ENCODE data around the gene C2orf78. TPM values are rescaled to one million over a fixed set of nuclear protein-coding genes. Genes with fewer than 3 reads are reported as not detected.

The C2orf78 gene
- total RNA-seq, 2 donors from 2014 or later = not detected

DNA sequence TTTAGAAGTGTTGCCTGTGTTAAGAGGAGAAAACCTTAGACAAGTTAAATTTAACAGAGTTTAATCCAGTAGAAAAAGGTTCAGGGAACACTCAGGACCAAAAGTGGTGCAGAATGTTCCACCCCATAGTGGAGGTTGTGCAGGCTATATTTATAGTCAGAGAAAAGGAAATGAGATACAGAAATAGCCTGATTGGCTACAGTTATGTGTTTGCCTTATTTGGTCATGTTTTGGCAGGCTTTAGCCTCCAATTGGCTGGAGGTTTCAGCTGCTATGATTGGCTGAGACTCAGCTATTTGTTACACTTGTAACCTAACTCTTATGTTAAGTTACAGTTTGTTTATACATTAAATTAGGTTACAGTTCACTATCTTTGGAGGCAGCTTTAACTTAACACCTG lies 48.9 kb downstream of the C2orf78 start:
- peak overlapping the region; percentile 11 for H3K27ac Mint-ChIP-seq

DNA sequence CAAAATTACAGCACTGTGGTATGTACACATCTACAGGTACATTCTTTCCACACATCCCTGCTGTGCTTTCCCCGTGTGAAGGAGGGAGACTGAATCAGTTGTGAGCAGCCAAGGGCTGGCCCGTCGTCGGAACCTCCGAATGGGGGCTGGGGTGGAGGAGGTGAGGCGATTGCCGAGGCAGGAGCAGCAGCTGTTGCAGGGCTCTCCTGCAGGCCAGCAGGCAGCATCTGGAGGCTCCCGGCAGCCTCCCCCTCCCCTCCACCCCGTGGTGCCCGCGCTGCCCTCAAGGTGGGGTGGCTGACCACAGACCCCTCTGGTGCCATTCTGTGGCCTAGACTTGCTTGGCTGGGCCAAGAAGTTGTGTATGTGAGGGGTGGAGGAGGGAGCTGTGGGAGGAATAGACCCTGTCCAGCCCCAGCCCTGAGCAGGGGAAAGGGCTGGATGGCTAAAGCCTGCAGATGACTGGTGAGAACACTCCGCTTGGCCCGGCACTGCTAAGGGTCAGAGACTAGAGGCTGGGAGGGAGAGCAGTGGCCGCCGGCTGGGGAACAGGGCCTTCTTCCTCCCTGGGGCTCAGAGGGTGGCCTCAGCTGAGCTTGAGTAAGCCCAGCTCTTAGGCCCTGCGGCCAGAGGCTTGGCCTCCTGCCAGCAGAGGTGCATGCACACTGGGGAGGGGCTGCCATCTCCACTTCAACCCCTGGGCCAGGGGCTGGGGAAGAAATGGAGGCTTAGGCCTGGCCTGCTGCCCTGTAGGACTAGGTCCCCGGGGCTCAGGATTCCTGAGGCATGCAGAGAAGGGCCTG lies 52.4 kb downstream of the C2orf78 start:
- DNase-seq = no peak
- no peaks in the 10 kb centered on the region for H3K9me3 ChIP-seq (ENCODE audit: control insufficient read depth, low read length, poor library complexity, severe bottlenecking)
- ATAC-seq = no peak
- H3K27ac Mint-ChIP-seq = no peak overlapping the region
- H3K4me1 Mint-ChIP-seq = peaks cover 42% of the 10 kb centered on the region
- no peaks in the 10 kb centered on the region for H3K27me3 Mint-ChIP-seq
- H3K36me3 Mint-ChIP-seq (ENCODE audit: low read depth) = peaks cover 19% of the 10 kb centered on the region
- H3K4me3 Mint-ChIP-seq = no peak overlapping the region

More for the DNA sequence above, 48.9 kb downstream of the C2orf78 start:
- Mint-ChIP-seq H3K27me3 (no peaks in the 10 kb centered on the region), H3K4me1 (peaks cover 41% of the 10 kb centered on the region), H3K36me3 (ENCODE audit: low read depth) (peaks cover 14% of the 10 kb centered on the region), H3K4me3 (no peak overlapping the region)
- DNase-seq (no peak), ATAC-seq (no peak)
- no peaks in the 10 kb centered on the region for H3K9me3 ChIP-seq (ENCODE audit: control insufficient read depth, low read length, poor library complexity, severe bottlenecking)

DNA sequence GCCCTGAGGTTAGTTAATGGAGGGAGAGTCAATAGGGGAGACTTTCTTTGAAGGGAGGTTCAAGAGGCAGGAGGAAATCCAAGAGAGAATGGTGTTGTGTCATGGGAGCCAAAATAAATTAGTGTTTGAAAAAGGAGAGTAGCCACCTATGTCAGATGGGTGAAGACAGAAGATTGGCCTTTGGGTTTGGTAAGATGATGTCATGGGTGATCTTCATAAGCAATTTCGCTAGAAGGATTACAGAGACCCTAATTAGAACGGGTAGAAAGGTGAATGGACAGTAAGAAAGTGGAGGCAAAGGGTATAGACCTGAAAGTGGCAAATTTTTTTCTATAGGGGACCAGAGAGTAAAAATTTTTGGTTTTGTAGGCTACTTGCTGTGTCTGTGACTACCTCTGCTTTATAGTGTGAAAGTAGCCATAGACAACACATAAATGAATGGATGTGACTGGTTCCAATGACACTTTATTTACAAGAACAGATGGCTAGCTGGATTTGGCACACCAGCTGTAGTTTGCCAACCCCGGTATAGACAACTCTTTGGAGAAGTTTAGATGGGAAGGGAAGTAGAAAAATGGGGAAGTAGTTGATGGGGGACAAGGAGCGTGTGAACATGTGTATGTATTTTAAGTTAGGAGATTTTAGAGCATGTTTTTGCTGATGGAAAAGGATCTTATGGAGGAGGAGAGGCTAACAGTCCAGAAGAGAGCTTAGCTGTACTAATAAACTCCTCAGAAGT lies 54.0 kb downstream of the C2orf78 start:
- peaks cover 36% of the 10 kb centered on the region for H3K4me1 Mint-ChIP-seq
- no peak overlapping the region for H3K4me3 Mint-ChIP-seq
- peaks cover 15% of the 10 kb centered on the region for H3K36me3 Mint-ChIP-seq (ENCODE audit: low read depth)
- no peaks in the 10 kb centered on the region for H3K9me3 ChIP-seq (ENCODE audit: control insufficient read depth, low read length, poor library complexity, severe bottlenecking)
- peak overlapping the region; percentile 32 for H3K27ac Mint-ChIP-seq
- DNase-seq (no peak), ATAC-seq (no peak)
- H3K27me3 Mint-ChIP-seq = no peaks in the 10 kb centered on the region

DNA sequence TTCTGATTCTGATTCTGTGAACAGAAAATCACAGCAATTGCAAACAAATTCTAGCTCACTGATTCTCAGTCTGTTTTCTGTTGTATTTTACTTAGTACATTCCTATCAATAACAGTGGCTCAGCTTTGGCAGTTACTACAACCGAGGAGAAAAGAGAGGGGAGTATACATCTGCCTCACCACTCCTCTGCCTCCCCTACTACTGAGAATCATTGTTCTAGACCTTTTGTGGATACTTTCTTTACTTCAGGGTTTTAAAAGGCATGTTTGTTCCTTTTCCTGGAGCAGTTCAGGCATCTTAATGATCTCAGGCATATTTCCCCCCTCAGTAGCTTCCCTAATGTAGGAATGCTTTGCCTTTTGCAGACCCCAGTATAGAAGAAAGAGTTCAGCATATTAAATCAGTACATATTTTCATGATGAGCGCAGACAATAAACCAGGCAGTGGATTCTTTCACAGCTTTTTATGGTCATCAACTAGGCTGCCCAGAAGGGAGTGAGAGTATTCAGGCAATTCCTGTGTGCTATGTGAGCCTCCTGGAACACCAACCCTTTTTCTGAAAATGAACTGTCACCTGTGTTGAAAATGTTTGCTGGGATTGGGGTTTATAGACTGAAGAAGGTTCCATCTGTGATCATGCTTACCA lies 55.0 kb downstream of the C2orf78 start:
- no peak for ATAC-seq

DNA sequence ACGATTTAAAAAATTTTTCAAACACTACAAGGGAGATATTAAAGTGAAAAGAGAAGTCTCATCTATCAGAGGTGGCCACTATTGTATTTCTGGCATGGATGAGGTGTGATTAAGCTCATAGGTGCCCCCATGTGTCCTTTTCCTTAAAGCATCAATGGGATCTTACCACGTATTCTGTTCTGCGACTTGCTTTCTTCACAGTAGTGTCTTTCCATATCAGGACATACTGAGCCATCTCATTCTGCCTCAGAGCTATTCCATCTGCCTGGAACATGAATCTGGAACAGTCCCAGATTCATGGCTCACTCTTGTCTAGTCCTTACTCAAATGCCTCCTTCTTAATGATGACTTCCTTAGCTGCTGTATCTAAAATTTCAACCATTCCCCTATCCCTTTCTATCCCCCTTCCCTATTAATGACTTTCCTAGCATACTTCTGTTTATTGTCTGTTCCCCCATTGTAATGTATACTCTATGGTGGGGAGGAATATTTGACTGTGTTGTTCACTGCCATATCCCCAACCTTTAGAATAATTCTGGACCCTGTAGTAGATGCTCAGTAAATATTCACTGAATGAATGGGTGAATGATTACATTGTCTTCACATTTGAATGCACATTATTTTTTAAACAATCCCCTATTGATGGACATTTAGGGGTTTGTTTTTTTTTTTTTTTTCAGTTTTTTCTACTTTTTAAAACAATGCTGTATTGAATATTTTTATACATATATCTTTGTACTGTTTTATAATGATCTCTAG lies 55.8 kb downstream of the C2orf78 start:
- DNase-seq (no peak), ATAC-seq (no peak)
- no peaks in the 10 kb centered on the region for H3K27me3 Mint-ChIP-seq
- peaks cover 32% of the 10 kb centered on the region for H3K4me1 Mint-ChIP-seq
- H3K36me3 Mint-ChIP-seq (ENCODE audit: low read depth) = peaks cover 13% of the 10 kb centered on the region
- no peak overlapping the region for H3K27ac Mint-ChIP-seq
- H3K4me3 Mint-ChIP-seq = no peak overlapping the region
- no peaks in the 10 kb centered on the region for H3K9me3 ChIP-seq (ENCODE audit: control insufficient read depth, low read length, poor library complexity, severe bottlenecking)

More for the DNA sequence above, 55.0 kb downstream of the C2orf78 start:
- Mint-ChIP-seq H3K27ac (peak overlapping the region; percentile 32), H3K4me1 (peaks cover 36% of the 10 kb centered on the region), H3K27me3 (no peaks in the 10 kb centered on the region), H3K36me3 (ENCODE audit: low read depth) (peaks cover 15% of the 10 kb centered on the region), H3K4me3 (no peak overlapping the region)
- DNase-seq = no peak
- no peaks in the 10 kb centered on the region for H3K9me3 ChIP-seq (ENCODE audit: control insufficient read depth, low read length, poor library complexity, severe bottlenecking)

DNA sequence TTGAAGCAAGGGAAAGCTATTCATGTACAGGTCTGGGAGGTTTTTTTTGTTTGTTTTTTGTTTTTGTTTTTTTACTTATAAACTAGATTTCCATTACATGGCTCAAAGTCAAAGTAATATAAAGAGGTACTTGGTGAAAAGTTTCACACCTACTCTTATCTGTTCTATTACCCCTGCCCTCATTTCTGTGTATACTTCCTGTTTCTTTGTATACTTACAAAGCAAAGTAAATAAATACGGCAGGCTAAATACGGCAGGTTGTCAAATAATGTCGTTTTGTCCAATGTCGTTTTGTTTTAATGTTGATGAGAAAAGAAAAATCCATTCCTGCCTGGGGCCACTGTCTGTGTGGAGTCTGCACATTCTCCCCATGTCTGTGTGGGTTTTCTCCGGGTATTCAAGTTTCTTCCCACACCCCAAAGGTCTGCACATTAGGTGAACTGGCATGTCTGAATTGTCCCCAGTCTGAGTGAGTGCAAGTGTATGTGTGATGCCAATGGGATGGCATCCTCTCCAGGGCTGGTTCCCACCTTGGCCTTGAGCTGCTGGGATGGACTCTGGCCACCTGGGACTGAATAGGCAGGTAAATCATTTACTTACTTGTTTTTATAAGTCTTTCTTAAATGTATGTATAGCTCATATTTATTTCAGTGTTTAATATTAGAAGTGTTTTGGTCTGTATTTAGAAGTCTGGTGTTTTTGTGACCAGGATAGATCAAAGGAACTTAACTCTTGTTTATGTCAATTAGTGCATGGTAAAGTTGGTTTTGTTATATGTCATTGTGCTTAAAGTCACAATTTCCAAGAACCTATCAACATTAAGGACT lies 58.1 kb downstream of the C2orf78 start:
- Mint-ChIP-seq H3K27me3 (no peaks in the 10 kb centered on the region), H3K36me3 (ENCODE audit: low read depth) (peaks cover 10% of the 10 kb centered on the region), H3K4me3 (no peak overlapping the region), H3K4me1 (peaks cover 29% of the 10 kb centered on the region), H3K27ac (peak overlapping the region; percentile 19)
- no peak for ATAC-seq
- no peaks in the 10 kb centered on the region for H3K9me3 ChIP-seq (ENCODE audit: control insufficient read depth, low read length, poor library complexity, severe bottlenecking)
- no peak for DNase-seq

DNA sequence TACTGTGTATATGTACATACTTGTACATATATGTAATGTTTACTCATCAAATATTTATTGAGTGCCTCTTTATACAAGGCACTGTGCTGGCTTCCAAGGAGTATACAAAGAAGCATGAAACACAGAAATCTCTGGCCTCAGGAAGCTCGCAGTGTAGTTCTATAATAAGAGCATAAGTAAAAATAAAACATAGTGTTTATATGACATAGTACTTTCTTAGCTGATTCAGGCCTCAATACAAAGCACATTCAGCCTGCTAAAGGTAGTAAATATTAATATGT lies 58.7 kb downstream of the C2orf78 start:
- no peaks in the 10 kb centered on the region for H3K9me3 ChIP-seq (ENCODE audit: control insufficient read depth, low read length, poor library complexity, severe bottlenecking)
- H3K27me3 Mint-ChIP-seq = no peaks in the 10 kb centered on the region
- H3K27ac Mint-ChIP-seq = no peak overlapping the region
- DNase-seq (no peak), ATAC-seq (no peak)
- peaks cover 10% of the 10 kb centered on the region for H3K36me3 Mint-ChIP-seq (ENCODE audit: low read depth)
- H3K4me1 Mint-ChIP-seq = peaks cover 28% of the 10 kb centered on the region
- no peak overlapping the region for H3K4me3 Mint-ChIP-seq

DNA sequence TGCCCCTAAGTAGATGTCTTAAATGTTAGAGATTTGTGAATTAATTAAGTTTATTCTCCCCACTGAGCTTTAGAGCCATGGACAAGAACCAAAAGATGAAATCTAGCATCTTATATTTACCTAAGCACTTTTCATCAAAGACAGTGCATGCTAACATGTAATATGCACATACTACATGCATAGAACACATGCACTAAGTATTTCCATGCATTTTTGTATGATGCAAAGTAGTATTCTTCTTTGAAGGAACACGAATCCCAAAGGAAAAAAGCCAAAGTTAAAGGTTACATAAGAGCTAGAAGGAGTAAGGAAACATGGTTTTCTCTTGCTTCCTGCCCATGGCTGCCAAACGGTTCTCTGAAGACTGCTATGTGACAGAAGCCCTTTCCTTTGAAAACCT lies 60.1 kb downstream of the C2orf78 start:
- no peaks in the 10 kb centered on the region for H3K9me3 ChIP-seq (ENCODE audit: control insufficient read depth, low read length, poor library complexity, severe bottlenecking)
- ATAC-seq (no peak), DNase-seq (no peak)
- Mint-ChIP-seq H3K4me1 (peaks cover 14% of the 10 kb centered on the region), H3K4me3 (no peak overlapping the region), H3K27ac (no peak overlapping the region), H3K27me3 (no peaks in the 10 kb centered on the region), H3K36me3 (ENCODE audit: low read depth) (peaks cover 5% of the 10 kb centered on the region)

DNA sequence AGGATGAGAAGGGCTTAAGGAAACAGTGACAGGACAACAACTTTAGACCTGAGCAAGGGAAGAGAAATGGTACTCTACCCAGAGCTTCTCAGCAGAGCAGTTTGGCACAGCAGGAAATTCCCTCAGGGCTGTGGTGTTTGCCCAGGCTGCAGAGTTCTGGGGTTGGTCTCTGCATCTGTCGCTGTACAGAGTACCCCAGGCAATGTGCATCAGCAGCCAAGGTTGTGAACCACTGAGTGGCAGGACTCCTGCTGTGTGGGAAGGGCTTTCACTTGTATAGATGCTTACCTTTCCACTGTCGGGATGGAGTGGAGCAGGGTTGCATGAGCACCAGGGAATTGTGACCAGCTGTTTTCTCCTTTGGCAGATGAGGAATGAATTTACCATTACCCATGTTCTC lies 66.0 kb downstream of the C2orf78 start:
- no peaks in the 10 kb centered on the region for H3K9me3 ChIP-seq (ENCODE audit: control insufficient read depth, low read length, poor library complexity, severe bottlenecking)
- H3K4me3 Mint-ChIP-seq = no peak overlapping the region
- H3K36me3 Mint-ChIP-seq (ENCODE audit: low read depth) = peaks cover 10% of the 10 kb centered on the region
- H3K27ac Mint-ChIP-seq = no peak overlapping the region
- H3K27me3 Mint-ChIP-seq = no peaks in the 10 kb centered on the region
- ATAC-seq = no peak
- H3K4me1 Mint-ChIP-seq = no peaks in the 10 kb centered on the region
- DNase-seq = no peak

DNA sequence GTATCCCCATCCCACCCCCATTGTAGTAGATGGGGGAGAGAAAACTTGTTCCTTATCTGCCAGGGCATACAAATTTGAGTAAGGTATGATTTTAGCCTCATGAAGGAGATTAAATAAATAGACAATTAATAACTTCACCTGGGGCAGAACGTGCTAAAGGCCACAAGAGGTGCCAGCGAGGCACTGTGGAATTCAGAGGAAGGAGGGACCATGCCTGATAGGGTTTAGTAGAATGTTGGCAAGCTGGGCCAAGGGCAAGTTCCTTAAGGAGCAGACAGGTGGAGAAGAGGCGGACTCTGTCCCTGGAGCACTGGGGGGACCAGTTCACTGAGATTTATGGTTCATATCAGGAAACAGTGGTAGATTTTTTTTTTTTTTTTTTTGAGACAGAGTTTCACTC lies 67.3 kb downstream of the C2orf78 start:
- Mint-ChIP-seq H3K36me3 (ENCODE audit: low read depth) (peaks cover 16% of the 10 kb centered on the region), H3K4me3 (no peak overlapping the region), H3K27ac (no peak overlapping the region), H3K4me1 (no peaks in the 10 kb centered on the region), H3K27me3 (no peaks in the 10 kb centered on the region)
- H3K9me3 ChIP-seq (ENCODE audit: control insufficient read depth, low read length, poor library complexity, severe bottlenecking) = no peaks in the 10 kb centered on the region
- ATAC-seq (no peak), DNase-seq (no peak)

DNA sequence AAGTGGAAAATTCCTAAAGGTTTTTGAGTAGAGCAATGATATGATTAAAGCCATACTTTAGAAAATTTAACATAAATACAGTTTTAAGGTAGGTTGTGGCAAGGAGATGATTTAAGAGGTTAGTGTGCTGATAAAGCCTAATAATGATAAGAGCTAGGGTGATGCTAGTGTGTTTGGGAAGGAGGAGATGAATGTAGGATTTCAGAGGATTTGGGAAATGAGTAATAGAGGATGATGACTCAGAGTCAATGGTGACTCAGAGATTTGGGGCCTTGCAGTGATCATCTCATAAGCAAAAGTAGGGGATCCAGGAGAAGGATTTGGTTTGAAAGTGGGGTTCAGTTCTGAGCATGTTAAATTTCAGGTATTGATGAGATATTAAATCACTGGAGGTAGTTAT lies 68.0 kb downstream of the C2orf78 start:
- peaks cover 17% of the 10 kb centered on the region for H3K36me3 Mint-ChIP-seq (ENCODE audit: low read depth)
- H3K4me3 Mint-ChIP-seq = no peak overlapping the region
- H3K9me3 ChIP-seq (ENCODE audit: control insufficient read depth, low read length, poor library complexity, severe bottlenecking) = no peaks in the 10 kb centered on the region
- H3K27ac Mint-ChIP-seq = no peak overlapping the region
- no peaks in the 10 kb centered on the region for H3K27me3 Mint-ChIP-seq
- H3K4me1 Mint-ChIP-seq = no peaks in the 10 kb centered on the region
- DNase-seq (no peak), ATAC-seq (no peak)

DNA sequence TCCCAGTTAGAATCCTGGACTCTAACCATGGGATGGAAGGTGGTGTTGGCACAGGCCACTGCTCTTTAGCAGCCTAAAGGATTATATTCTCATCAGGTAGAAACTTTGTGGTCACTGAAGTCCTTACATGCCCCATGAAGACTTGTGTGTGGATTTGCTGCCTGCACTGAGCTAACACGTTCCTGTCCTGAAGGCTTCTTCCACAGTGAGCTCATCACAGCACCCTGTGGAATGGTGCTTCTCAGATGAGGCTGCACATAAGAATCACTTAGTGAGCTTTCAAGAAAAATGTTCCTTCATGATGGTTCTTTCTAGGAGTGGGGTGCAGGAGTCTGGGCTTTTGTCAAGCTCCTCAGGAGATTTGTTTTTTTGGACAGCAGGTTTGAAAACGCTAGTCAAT lies 71.5 kb downstream of the C2orf78 start:
- Mint-ChIP-seq H3K36me3 (ENCODE audit: low read depth) (peaks cover 16% of the 10 kb centered on the region), H3K4me3 (no peak overlapping the region), H3K27me3 (no peaks in the 10 kb centered on the region), H3K27ac (no peak overlapping the region), H3K4me1 (no peaks in the 10 kb centered on the region)
- no peaks in the 10 kb centered on the region for H3K9me3 ChIP-seq (ENCODE audit: control insufficient read depth, low read length, poor library complexity, severe bottlenecking)
- DNase-seq = no peak
- no peak for ATAC-seq
